H1 (cell line): ENCODE measurements around the gene GFOD1.

Experiments
- CBX8 ChIP-seq: fragments of 300-800, 300-1000 bp; sonication (generic); IDR thresholded peaks from 2 replicates; pipeline ENCODE4 v1.7.1; 2016; ENCODE audit warnings: low read depth, low read length, borderline replicate concordance
- CTCF ChIP-seq, 3 experiments: IDR thresholded peaks; 1 replicate in 2 of 3; 2 replicates in 1 of 3; pipeline versions ENCODE4 v1.5.1 to v1.6.1; 2011; ENCODE audit warnings: low read length in 3 of 3, mild to moderate bottlenecking in 3 of 3, inconsistent platforms in 2 of 3, low read depth in 1 of 3, moderate library complexity in 1 of 3; ENCODE audit not compliant: insufficient read depth in 1 of 3; ENCODE audit errors: control extremely low read depth in 1 of 3
- HDAC6 ChIP-seq: IDR thresholded peaks from one replicate; pipeline ENCODE4 v1.7.1; 2012; ENCODE audit warnings: low read depth, mild to moderate bottlenecking, inconsistent platforms, low read length, moderate library complexity
- RXRA ChIP-seq: IDR thresholded peaks from 2 replicates; pipeline ENCODE4 v1.6.1; 2011; ENCODE audit warnings: low read depth, mild to moderate bottlenecking, low read length, moderate library complexity; ENCODE audit not compliant: insufficient read depth
- SUZ12 ChIP-seq: fragments of 200-600 bp; sonication (generic); IDR thresholded peaks from 2 replicates; pipeline ENCODE4 v1.6.1; 2012; ENCODE audit warnings: mild to moderate bottlenecking, inconsistent platforms, low read length, moderate library complexity, mixed read lengths
- TF ChIP-seq, protein P1 (sequence below): fragments of 300-600 bp; sonication (generic); IDR thresholded peaks from 2 replicates; pipeline ENCODE4 v1.7.1; 2012; ENCODE audit warnings: low read length, moderate library complexity, mild to moderate bottlenecking, inconsistent platforms; ENCODE audit not compliant: insufficient replicate concordance

- no peak for TF ChIP-seq CBX8
- TF ChIP-seq CTCF (IDR thresholded peaks at IDR 0.05; ENCODE audit: control extremely low read depth in 1 of 3, insufficient read depth in 1 of 3, low read depth in 1 of 3, low read length in 3 of 3): no peak
- no peak for TF ChIP-seq HDAC6
- TF ChIP-seq RXRA: no peak
- no peak for TF ChIP-seq SUZ12
- TF ChIP-seq, protein P1, sequence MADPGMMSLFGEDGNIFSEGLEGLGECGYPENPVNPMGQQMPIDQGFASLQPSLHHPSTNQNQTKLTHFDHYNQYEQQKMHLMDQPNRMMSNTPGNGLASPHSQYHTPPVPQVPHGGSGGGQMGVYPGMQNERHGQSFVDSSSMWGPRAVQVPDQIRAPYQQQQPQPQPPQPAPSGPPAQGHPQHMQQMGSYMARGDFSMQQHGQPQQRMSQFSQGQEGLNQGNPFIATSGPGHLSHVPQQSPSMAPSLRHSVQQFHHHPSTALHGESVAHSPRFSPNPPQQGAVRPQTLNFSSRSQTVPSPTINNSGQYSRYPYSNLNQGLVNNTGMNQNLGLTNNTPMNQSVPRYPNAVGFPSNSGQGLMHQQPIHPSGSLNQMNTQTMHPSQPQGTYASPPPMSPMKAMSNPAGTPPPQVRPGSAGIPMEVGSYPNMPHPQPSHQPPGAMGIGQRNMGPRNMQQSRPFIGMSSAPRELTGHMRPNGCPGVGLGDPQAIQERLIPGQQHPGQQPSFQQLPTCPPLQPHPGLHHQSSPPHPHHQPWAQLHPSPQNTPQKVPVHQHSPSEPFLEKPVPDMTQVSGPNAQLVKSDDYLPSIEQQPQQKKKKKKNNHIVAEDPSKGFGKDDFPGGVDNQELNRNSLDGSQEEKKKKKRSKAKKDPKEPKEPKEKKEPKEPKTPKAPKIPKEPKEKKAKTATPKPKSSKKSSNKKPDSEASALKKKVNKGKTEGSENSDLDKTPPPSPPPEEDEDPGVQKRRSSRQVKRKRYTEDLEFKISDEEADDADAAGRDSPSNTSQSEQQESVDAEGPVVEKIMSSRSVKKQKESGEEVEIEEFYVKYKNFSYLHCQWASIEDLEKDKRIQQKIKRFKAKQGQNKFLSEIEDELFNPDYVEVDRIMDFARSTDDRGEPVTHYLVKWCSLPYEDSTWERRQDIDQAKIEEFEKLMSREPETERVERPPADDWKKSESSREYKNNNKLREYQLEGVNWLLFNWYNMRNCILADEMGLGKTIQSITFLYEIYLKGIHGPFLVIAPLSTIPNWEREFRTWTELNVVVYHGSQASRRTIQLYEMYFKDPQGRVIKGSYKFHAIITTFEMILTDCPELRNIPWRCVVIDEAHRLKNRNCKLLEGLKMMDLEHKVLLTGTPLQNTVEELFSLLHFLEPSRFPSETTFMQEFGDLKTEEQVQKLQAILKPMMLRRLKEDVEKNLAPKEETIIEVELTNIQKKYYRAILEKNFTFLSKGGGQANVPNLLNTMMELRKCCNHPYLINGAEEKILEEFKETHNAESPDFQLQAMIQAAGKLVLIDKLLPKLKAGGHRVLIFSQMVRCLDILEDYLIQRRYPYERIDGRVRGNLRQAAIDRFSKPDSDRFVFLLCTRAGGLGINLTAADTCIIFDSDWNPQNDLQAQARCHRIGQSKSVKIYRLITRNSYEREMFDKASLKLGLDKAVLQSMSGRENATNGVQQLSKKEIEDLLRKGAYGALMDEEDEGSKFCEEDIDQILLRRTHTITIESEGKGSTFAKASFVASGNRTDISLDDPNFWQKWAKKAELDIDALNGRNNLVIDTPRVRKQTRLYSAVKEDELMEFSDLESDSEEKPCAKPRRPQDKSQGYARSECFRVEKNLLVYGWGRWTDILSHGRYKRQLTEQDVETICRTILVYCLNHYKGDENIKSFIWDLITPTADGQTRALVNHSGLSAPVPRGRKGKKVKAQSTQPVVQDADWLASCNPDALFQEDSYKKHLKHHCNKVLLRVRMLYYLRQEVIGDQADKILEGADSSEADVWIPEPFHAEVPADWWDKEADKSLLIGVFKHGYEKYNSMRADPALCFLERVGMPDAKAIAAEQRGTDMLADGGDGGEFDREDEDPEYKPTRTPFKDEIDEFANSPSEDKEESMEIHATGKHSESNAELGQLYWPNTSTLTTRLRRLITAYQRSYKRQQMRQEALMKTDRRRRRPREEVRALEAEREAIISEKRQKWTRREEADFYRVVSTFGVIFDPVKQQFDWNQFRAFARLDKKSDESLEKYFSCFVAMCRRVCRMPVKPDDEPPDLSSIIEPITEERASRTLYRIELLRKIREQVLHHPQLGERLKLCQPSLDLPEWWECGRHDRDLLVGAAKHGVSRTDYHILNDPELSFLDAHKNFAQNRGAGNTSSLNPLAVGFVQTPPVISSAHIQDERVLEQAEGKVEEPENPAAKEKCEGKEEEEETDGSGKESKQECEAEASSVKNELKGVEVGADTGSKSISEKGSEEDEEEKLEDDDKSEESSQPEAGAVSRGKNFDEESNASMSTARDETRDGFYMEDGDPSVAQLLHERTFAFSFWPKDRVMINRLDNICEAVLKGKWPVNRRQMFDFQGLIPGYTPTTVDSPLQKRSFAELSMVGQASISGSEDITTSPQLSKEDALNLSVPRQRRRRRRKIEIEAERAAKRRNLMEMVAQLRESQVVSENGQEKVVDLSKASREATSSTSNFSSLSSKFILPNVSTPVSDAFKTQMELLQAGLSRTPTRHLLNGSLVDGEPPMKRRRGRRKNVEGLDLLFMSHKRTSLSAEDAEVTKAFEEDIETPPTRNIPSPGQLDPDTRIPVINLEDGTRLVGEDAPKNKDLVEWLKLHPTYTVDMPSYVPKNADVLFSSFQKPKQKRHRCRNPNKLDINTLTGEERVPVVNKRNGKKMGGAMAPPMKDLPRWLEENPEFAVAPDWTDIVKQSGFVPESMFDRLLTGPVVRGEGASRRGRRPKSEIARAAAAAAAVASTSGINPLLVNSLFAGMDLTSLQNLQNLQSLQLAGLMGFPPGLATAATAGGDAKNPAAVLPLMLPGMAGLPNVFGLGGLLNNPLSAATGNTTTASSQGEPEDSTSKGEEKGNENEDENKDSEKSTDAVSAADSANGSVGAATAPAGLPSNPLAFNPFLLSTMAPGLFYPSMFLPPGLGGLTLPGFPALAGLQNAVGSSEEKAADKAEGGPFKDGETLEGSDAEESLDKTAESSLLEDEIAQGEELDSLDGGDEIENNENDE: no peak
Observed at GRCh38 chr6:13500915-13501314, 13.5 kb upstream of the GFOD1 start.
